Hepatic stellate cell (primary cell): ENCODE measurements around the gene ARHGEF10L.
A peak's percentile ranks its signal among the peaks of the same experiment; 100 is the strongest.
"Not testable (repeated sequence)": the region's sequence is repeated elsewhere in the genome, so short reads cannot be mapped to it uniquely, and the experiment has no call there.

ENCODE experiments used
- DNase-seq: peaks from one replicate; pipeline ENCODE4 v3.0.0; 2011; ENCODE audit warnings: low spot score

The ARHGEF10L gene, protein sequence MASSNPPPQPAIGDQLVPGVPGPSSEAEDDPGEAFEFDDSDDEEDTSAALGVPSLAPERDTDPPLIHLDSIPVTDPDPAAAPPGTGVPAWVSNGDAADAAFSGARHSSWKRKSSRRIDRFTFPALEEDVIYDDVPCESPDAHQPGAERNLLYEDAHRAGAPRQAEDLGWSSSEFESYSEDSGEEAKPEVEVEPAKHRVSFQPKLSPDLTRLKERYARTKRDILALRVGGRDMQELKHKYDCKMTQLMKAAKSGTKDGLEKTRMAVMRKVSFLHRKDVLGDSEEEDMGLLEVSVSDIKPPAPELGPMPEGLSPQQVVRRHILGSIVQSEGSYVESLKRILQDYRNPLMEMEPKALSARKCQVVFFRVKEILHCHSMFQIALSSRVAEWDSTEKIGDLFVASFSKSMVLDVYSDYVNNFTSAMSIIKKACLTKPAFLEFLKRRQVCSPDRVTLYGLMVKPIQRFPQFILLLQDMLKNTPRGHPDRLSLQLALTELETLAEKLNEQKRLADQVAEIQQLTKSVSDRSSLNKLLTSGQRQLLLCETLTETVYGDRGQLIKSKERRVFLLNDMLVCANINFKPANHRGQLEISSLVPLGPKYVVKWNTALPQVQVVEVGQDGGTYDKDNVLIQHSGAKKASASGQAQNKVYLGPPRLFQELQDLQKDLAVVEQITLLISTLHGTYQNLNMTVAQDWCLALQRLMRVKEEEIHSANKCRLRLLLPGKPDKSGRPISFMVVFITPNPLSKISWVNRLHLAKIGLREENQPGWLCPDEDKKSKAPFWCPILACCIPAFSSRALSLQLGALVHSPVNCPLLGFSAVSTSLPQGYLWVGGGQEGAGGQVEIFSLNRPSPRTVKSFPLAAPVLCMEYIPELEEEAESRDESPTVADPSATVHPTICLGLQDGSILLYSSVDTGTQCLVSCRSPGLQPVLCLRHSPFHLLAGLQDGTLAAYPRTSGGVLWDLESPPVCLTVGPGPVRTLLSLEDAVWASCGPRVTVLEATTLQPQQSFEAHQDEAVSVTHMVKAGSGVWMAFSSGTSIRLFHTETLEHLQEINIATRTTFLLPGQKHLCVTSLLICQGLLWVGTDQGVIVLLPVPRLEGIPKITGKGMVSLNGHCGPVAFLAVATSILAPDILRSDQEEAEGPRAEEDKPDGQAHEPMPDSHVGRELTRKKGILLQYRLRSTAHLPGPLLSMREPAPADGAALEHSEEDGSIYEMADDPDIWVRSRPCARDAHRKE (N-terminal part only)

DNA sequence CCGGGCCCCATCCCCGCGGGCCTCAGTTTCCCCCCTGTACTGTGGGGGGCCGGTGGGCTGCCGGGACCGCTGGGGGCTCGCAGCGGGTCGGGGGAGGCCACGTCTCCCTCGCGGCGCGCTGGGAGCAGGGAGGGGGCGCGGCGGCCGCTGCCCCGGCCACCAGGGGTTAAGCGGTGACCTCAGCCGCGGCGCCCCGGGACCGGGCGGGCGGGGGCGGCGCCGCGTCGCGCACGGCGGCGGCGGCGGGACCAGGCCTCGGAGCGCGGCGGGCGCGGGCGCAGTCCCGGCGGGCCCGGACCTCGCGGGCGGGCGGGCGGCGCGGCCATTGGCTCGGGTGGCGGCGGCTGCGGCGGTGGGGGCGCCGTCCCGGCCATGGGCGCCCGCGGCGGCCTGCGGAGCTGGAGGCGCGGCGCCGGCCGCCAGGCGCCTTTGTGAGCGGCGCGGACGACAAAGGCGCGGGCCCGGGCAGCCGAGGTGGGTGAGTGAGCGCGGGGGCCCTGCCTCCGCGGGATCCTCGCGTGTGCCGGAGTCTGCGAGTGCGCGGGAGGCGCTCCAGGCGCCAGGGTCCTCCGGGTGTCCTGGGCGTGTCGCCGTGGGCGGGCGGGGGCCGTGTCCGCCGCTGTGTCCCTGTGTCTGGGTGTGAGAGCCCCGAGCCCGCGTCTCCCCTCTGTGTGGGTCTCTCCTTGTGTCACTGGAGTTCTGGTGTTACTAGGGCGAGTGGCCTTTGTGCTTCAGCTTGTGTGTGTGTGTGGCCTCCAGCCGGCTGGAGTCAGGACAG, at the start of gene ARHGEF10L:
Gene ARHGEF10L, plus strand, starts transcription at position 222 of the 778 bp plus-strand sequence. CDS start 40,898 bp downstream, outside the sequence.
- DNase-seq: peak; percentile 58

DNA sequence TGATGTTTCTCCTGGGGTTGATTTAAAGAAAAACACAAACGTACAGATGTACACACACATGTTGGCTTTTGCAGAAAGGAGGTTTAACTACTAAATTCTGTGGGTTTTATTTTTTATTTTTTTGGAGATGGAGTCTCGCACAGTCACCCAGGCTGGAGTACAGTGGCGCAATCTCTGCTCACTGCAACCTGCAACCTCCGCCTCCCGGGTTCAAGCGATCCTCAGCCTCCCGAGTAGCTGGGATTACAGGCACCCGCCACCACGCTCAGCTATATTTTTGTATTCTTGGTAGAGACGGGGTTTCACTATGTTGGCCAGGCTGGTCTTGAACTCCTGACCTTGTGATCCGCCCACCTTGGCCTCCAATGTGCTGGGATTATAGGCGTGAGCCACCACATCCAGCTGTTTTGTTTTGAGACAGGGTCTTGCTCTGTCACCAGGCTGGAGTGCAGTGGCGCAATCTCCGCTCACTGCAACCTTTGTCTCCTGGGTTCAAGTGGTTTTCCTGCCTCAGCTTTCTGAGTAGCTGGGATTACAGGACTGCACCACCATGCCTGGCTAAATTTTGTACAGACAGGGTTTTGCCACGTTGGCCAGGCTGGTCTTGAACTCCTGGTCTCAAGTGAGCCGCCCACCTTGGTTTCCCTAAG, 49.6 kb upstream of the ARHGEF10L start:
- not testable (repeated sequence) for DNase-seq

DNA sequence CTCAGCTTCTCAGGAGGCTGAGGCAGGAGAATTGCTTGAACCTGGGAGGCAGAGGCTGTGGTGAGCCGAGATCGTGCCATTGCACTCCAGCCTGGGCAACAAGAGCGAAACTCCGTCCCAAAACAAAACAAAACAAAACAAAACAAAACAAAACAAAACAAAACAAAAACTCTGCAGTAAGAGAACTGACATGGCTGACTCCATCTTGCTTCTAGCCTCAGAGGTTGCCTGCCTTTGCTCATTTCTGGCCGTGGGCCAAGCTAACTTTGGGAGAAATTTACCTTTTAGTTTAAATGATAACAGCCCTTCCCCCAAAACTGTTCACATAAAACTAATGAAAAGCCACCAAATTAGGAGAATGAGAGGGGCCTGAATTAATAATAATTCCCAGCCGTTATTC, 48.8 kb upstream of the ARHGEF10L start:
- DNase-seq: not testable (repeated sequence)

DNA sequence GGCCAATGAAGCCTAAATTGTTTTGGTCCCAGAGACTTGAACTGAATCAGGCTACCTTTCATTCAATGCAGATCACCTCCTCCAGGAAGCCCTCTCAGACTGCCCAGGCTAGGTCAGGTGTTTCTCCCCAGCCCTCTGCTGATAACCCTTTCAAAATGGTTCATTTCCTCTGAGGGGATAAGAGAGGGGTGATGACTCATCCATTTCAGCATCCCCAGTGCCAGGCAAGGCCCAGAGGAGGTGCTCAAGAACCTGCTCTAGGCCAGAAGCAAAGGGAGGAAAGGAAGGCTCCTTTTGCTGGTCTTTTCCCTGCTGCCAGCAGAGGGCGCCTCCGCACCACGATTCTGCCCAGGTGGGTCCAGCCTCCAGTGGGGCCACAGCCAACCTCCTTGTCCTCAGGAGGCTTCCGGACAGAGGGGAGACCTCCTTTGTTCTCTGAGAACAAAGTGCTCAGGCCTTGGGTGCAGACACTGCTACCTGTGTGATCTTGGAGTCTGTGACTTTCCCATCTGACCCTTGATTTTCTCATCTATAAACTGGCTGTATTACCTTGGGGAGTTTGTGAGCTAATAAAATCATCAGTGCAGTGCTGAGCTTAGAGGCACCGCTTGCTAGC, 45.3 kb upstream of the ARHGEF10L start:
- peak; percentile 82 for DNase-seq

DNA sequence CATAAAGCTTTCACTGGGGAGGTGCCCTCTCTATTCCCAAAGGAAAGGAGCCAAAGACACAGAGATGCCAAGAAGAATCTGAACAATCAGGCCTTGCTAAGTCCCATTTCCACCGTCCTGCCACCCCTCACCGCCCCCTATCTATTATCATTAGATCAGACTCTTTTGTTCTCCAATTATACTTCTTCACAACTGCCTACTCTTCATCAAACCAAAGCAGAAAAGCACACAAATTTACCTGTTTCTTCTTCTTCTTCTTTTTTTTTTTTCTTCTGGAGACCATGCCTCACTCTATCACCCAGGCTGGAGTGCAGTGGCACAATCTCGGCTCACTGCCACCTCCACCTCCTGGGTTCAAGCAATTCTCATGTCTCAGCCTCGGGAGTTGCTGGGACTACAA, 43.1 kb upstream of the ARHGEF10L start:
- DNase-seq: no peak

DNA sequence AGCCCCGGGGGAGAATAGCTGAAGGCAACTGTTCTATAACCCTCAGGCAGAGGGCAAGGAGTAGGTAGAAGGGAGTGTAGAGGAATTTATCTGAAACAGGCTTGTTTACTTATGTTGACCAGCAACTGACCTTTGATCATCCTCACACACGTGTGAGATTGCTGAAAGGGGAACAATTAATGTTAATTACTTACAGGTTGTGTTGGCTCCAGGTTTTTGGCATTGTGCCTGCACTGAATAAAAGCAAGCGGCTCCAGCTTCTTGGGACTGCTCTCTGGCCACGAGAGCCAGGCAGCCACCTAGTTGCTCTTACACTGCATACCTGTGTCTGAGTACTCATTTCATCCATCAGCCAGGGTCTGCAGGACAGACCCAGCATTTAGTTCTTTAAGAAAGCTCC, 41.3 kb upstream of the ARHGEF10L start:
- DNase-seq: no peak

DNA sequence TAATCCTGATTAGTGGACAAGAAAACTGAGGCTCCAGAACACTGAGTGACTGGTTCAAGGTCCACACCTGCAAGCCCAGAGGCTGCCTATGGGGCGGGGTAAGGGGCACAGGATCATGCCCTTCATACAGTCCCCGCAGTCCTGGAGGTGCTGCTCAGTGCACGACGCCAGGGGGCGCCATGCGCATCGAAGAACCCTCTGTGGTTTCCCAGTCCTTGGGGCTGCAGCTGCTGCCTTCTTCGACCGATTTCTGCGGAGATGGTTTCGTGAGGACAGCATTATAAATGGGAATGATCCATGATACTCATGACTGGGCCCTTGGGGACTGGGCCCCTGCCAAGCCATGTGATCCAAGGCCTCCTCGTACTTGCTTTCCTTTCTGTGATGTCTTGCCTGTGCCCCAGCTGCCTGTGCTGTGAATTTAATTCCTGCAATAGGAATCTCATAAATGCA, 37.1 kb upstream of the ARHGEF10L start:
- DNase-seq: peak; percentile 87

DNA sequence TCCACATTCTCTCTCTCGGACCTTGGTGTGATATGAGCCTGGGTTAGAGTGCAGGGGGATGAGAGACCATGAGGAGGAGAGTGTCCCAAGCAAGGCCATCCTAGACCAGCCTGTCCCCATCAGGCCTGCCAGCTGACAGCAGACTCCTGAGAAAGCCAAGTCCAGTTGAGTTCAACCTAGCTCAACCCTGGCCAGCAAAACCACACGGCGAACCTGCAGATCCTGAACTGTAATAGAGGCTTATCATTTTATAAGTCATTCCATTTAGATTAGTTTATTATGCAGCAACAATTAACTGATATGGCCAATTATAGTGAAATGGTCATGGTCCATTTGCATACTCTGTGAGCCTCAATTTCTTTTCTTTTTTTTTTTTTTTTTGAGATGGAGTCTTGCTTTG, 36.4 kb upstream of the ARHGEF10L start:
- no peak for DNase-seq

DNA sequence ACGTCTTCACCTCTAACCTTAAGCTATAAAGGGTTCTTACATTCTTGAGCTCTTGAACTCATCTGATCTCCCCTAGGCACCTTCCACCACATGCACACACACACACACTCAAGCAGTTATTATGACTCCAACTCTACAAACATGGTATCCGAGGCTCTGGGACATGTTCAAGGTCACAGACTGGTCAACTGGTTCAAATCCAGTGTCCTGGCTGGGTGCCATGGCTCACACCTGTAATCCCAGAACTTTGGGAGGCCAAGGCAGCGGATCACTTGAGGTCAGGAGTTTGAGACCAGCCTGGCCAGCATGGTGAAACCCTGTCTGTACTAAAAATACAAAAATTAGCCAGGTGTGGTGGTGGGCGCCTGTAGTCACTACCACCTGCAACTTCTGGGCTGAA, 32.3 kb upstream of the ARHGEF10L start:
- DNase-seq: not testable (repeated sequence)

DNA sequence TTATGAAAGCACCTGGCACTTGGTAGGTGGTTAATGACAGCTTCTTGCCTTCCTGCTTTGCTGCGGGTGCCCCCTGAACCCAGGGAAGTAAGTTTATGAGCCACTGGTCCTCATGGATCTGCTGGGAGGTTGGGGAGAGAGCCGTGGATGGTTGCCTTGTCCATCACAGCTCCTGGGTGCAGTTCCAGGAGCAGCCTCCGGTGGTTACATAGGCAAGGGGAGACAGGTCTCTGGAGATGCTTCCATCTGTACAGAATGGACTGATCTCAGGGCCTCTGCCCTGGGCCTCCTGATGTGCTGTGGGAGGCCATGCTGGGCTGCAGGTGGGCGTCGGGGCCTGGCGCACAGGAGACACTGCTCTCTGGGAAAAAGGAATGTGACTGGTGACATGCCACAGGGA, 31.6 kb upstream of the ARHGEF10L start:
- DNase-seq: peak; percentile 63

DNA sequence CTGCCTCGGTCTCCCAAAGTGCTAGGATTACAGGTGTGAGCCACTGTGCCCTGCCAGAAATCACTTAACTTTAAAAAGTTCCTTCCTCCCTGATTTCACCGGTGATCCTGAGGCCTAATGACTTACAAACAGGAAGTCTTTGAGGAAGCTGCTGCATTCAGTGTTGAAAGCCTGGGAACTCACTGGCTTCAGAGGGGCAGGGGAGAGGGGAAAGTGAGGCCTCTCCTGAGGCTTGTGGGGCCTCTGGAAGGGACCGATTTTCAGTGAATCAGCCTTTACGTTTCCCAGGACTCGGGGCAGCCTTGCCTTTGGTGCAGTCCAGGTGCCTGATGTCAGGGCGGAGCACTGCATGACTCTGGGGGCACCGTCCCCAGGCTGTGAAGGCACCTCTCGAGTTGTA, 30.1 kb upstream of the ARHGEF10L start:
- DNase-seq: no peak

DNA sequence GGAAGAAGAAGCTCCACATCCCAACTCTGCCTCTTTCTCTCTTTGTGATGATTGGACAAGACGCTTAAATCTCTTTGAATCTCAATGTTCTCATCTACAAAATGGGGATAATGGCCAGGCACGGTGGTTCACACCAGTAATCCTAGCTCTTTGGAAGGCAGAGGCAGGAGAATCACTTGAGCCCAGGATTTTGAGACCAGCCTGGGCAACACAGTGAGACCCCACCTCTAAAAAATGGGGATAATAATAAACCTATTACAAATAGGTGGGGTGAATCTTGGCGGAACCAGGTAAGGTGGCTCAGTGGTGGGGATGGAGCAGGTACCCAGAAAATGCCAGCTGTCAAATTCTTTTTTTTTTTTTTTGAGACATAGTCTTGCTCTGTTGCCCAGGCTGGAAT, 29.4 kb upstream of the ARHGEF10L start:
- no peak for DNase-seq

DNA sequence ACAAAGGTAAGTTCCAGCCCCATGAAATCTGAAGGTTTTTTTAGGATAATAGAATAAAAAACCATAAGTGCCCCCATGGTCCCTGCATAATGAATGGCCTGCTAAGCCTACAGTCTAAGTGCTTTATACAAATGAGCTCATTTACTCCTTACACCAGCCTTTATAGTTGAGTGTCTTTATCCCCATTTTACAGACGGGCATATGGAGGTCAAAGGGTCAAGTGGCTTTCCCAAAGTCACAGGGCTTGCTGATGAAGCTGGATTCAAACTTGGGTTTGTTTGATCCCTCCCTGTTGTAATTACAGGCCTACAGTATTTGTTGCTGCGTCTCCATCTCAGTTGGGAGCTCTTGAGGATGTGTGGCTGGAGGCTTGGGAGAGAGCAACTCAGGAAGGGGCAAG, 28.3 kb upstream of the ARHGEF10L start:
- no peak for DNase-seq

DNA sequence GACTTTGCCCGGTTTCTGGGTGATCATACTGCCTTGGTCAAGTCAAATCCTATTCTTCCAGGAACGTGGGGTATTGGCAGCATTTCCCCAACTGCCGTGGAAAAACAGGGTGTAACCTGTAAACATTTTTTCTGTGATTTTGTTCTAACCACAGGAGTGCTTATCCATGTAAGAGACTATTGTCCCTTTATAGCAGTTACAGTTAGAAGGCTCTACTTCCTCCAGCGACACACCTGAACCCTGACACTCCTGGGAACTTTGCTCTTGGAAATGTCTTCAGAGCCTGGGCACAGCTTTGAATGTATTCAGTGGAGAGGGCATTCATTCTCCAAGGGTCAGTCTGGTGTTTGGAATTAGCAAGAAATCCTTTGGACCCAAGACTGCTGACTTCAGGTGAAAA, 26.4 kb upstream of the ARHGEF10L start:
- no peak for DNase-seq

DNA sequence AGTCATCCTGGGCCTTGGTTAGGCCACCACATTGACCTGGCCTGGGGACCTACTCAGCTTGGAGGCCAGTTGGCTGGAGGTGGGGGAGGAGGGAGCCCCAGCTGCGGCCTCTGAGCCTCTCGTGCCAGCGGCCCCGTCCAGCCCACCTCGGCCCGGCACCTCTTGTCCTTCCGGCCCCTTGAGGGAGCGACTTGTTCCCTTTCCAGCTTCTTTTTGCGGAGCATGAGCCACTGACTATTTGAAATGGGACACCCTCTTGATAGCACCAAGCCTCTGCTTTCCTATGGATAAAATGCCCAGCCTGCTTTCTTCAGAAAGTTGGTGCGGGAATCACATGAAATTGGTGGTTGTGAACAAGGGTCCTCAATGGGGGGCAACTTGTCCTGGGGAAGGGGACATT, 24.7 kb upstream of the ARHGEF10L start:
- no peak for DNase-seq

DNA sequence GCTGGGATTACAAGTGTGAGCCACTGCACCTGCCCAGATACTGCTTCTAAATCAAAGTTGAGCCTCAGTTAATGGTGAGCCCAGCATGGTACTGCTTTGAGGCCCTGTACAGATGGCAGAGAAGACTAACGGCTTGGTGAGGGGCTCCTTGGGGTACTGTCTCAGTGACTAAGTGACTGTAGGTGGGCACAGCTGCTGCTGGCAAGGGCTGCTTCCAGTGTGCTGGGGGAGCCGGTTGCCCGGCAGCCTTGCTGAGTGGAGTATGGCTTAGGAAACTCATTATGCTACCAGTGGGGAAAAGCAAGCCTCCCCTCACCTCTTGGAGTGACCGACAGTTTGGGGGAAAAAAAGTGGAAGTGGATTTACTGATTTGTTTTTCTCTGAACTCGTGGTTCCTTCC, 23.6 kb upstream of the ARHGEF10L start:
- DNase-seq: no peak

DNA sequence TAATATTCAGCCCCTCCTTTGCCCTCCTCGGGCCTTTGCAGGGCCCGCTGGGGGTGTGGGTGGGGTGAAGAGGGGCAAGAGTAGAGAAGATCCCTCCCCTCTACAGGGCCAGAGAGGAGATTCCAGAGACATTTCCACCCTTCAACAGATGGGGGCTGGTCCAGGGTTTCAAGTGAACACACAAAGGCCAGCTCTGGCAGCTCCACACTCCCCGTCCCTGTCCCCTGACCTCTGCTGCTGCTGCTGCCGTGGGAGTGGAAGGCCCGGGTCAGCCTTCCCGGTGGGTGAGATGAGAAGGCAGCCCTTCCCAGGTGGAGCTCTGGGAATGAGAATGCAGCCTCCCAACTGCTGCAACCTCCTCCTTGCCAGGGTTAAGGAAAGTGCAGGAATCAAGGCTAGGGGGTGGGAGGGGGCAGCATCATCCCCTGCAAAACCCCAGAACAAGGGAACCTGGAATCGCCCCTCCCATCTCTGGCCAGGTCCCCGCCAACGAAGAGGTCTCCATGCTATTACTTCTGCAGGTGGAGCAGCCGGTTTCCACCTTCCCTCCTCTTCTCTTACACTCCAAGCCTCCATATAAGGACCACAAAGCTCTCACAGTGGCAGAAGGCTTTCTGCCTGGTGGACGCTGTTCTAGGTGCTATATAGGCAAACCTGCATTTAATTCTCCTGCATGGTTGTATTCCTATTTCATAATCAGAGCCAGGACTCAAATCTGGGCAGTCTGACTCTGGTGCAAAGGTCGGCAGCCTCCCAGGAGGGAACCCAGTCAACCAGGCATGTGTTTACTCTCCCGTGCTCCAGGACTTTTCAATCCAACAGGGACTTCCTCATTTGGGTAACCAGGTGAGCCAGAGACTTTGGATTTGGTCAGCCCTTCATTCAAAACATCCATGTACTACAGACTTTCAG, 22.9 kb upstream of the ARHGEF10L start:
- no peak for DNase-seq

DNA sequence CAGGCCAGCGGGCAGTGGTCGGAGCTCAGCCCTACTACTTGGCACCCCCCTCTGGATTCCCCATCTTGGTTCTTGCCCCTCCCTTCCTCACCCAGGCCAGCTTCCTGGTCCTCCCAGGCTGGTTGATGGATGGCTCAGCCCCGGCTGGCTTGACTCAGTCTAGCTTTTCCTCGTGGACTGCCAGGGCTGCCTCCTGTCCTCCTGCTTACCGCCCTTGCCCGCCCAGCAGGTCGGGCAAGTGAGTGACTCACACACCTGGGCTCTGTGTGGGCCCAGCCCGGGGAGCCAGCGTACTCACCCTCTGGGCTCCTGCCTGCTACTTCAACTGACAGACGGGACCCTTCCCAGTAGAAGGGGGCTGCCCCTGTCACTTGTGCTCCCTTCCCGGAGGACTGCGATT, 19.5 kb upstream of the ARHGEF10L start:
- DNase-seq: no peak
